GM12878 (cell line): Measurements from ENCODE around the gene ADCY7.

Experiments
- ATF3 ChIP-seq: IDR thresholded peaks from 2 replicates; pipeline ENCODE4 v1.6.1; 2011; ENCODE audit warnings: low read depth, mild to moderate bottlenecking, low read length, moderate library complexity, borderline replicate concordance; ENCODE audit errors: extremely low read depth
- BHLHE40 ChIP-seq, 2 experiments: fragments of 450-650 bp in 1 of 2; IDR thresholded peaks; 2 replicates each; pipeline ENCODE4 v1.6.1; 2011 to 2017; ENCODE audit warnings: low read depth in 2 of 2, borderline replicate concordance in 1 of 2, improper control_type of control experiment in 1 of 2, low read length in 1 of 2, mild to moderate bottlenecking in 1 of 2
- HCFC1 ChIP-seq: fragments of 150-350 bp; IDR thresholded peaks from 2 replicates; pipeline ENCODE4 v1.6.1; 2014; ENCODE audit warnings: low read length
- JUNB ChIP-seq: IDR thresholded peaks from 2 replicates; pipeline ENCODE4 v1.6.1; 2016; ENCODE audit warnings: antibody characterized with exemption, mild to moderate bottlenecking
- MXI1 ChIP-seq: fragments of 150-350 bp; IDR thresholded peaks from 2 replicates; pipeline ENCODE4 v1.6.1; 2011; ENCODE audit warnings: low read depth, mild to moderate bottlenecking, inconsistent platforms, low read length, improper control_type of control experiment
- RAD21 ChIP-seq: IDR thresholded peaks from 2 replicates; pipeline ENCODE4 v1.6.1; 2011; ENCODE audit warnings: mild to moderate bottlenecking, low read depth, low read length, moderate library complexity; ENCODE audit not compliant: insufficient read depth
- SIN3A ChIP-seq: IDR thresholded peaks from 2 replicates; pipeline ENCODE4 v1.6.1; 2012; ENCODE audit warnings: low read depth, low read length, improper control_type of control experiment
- TAF1 ChIP-seq: IDR thresholded peaks from 2 replicates; pipeline ENCODE4 v1.6.1; 2011; ENCODE audit warnings: mild to moderate bottlenecking, low read depth, low read length, borderline replicate concordance
- TF ChIP-seq, protein P1 (sequence below), 3 experiments: IDR thresholded peaks in 2 of 3; conservative IDR thresholded peaks in 1 of 3; 2 replicates each; pipeline ENCODE4 v1.5.1; 2011; ENCODE audit warnings: low read depth in 3 of 3, low read length in 3 of 3, mild to moderate bottlenecking in 3 of 3, control low read depth in 2 of 3, moderate library complexity in 2 of 3, inconsistent platforms in 1 of 3, mixed read lengths in 1 of 3; ENCODE audit not compliant: control insufficient read depth in 2 of 3, insufficient read depth in 1 of 3; ENCODE audit errors: extremely low read depth in 1 of 3
- TF ChIP-seq, protein P2 (sequence below): fragments of 450-650 bp; IDR thresholded peaks from 2 replicates; pipeline ENCODE4 v1.6.1; 2018; ENCODE audit warnings: borderline replicate concordance, mild to moderate bottlenecking; ENCODE audit not compliant: partially characterized antibody

- no peak for TF ChIP-seq HCFC1
- no peak for TF ChIP-seq RAD21
- TF ChIP-seq JUNB, result no peak
- TF ChIP-seq MXI1, result no peak
- TF ChIP-seq, protein P1, sequence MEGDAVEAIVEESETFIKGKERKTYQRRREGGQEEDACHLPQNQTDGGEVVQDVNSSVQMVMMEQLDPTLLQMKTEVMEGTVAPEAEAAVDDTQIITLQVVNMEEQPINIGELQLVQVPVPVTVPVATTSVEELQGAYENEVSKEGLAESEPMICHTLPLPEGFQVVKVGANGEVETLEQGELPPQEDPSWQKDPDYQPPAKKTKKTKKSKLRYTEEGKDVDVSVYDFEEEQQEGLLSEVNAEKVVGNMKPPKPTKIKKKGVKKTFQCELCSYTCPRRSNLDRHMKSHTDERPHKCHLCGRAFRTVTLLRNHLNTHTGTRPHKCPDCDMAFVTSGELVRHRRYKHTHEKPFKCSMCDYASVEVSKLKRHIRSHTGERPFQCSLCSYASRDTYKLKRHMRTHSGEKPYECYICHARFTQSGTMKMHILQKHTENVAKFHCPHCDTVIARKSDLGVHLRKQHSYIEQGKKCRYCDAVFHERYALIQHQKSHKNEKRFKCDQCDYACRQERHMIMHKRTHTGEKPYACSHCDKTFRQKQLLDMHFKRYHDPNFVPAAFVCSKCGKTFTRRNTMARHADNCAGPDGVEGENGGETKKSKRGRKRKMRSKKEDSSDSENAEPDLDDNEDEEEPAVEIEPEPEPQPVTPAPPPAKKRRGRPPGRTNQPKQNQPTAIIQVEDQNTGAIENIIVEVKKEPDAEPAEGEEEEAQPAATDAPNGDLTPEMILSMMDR (IDR thresholded peaks at IDR 0.05 in 2 of 3, conservative IDR thresholded peaks at IDR 0.05 in 1 of 3; ENCODE audit: control insufficient read depth in 2 of 3, extremely low read depth in 1 of 3, insufficient read depth in 1 of 3, low read depth in 3 of 3, low read length in 3 of 3), result no peak
- TF ChIP-seq TAF1, result no peak
- TF ChIP-seq BHLHE40 (IDR thresholded peaks at IDR 0.05; ENCODE audit: borderline replicate concordance in 1 of 2, low read depth in 2 of 2, low read length in 1 of 2), result no peak
- TF ChIP-seq, protein P2, sequence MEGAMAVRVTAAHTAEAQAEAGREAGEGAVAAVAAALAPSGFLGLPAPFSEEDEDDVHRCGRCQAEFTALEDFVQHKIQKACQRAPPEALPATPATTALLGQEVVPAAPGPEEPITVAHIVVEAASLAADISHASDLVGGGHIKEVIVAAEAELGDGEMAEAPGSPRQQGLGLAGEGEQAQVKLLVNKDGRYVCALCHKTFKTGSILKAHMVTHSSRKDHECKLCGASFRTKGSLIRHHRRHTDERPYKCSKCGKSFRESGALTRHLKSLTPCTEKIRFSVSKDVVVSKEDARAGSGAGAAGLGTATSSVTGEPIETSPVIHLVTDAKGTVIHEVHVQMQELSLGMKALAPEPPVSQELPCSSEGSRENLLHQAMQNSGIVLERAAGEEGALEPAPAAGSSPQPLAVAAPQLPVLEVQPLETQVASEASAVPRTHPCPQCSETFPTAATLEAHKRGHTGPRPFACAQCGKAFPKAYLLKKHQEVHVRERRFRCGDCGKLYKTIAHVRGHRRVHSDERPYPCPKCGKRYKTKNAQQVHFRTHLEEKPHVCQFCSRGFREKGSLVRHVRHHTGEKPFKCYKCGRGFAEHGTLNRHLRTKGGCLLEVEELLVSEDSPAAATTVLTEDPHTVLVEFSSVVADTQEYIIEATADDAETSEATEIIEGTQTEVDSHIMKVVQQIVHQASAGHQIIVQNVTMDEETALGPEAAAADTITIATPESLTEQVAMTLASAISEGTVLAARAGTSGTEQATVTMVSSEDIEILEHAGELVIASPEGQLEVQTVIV, result no peak
- TF ChIP-seq SIN3A, result no peak
- no peak for TF ChIP-seq ATF3
These were observed 87.7 kb downstream of the ADCY7 start for GRCh38 chr16:50354082-50354481.
